Measurements from ENCODE around the gene ANGPTL7. TPM values are rescaled to one million over a fixed set of nuclear protein-coding genes. Genes with fewer than 3 reads are reported as not detected.

The ANGPTL7 gene
- total and polyA plus RNA-seq, 2 of the 8 experiments (the other 6 are each of a cell fraction or from before 2014, with no cell fraction given): not detected

DNA sequence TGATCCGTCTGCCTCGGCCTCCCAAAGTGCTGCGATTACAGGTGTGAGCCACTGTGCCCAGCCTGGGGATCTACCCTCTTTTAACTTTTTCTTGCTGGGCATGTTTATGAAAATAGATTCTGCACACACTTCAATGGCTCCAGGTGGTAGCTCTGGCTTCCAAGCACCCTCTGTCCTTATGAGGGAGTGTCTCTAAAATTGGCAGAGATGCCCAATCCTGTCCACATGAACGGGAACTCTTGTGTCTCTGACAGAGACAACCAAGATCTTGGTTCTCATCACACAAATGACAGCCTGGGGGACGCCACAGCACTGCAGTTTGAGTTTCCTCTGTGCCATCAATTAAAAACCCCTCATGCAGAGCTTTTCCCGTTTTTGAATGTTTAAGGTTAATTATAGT, 43.4 kb upstream of the ANGPTL7 start:
- no peaks in the 10 kb centered on the region for H3K4me1 ChIP-seq (replicated peaks in 1 of 4; ENCODE audit: control insufficient read depth in 3 of 4, insufficient read depth in 4 of 4, low read length in 3 of 4)
- ChIA-PET POLR2A (ENCODE audit: partially characterized antibody) (no interaction called here), CTCF (ENCODE audit: partially characterized antibody) (interaction anchor here (0.7 to 2.0 kb wide), 5 partner anchors 9 to 108 kb away, joined by 3 to 10 read pairs (median 3); no protein-coding TSS in a partner anchor)
- H3K4me2 ChIP-seq (ENCODE audit: insufficient read depth in 1 of 2, low read depth in 2 of 2, low read length in 2 of 2): no peak overlapping the region
- no peaks in the 10 kb centered on the region; the same call in 1 of the 2 replicates for H3K23me2 ChIP-seq (ENCODE audit: low read depth, low read length)
- no peak overlapping the region for H3K4me3 ChIP-seq (ENCODE audit: extremely low read depth in 1 of 4, insufficient read depth in 2 of 4, low read depth in 3 of 4, low read length in 4 of 4)
- peaks cover 15 to 59% (median 43%) of the 10 kb centered on the region in 4 experiments; a peak in 7 of 8 replicates for H3K36me3 ChIP-seq (ENCODE audit: control insufficient read depth in 2 of 4, insufficient read depth in 4 of 4, low read length in 3 of 4)
- TF ChIP-seq TAF1 (IDR thresholded peaks at IDR 0.05; ENCODE audit: low read depth, low read length) (no peak), SP2 (IDR thresholded peaks at IDR 0.05; ENCODE audit: low read length) (no peak), RAD21 (IDR thresholded peaks at IDR 0.05 in 1 of 2, conservative IDR thresholded peaks at IDR 0.05 in 1 of 2; ENCODE audit: low read depth in 2 of 2, low read length in 2 of 2) (no peak), BACH1 (IDR thresholded peaks at IDR 0.05; ENCODE audit: low read length) (no peak), JUND (IDR thresholded peaks at IDR 0.05; ENCODE audit: low read length) (no peak), EGR1 (IDR thresholded peaks at IDR 0.05; ENCODE audit: borderline replicate concordance, low read depth, low read length) (no peak), TEAD4 (IDR thresholded peaks at IDR 0.05; ENCODE audit: low read depth, low read length) (no peak), ZNF274 (IDR thresholded peaks at IDR 0.05; ENCODE audit: borderline replicate concordance, extremely low read depth, low read length) (no peak), SAP30 (IDR thresholded peaks at IDR 0.05; ENCODE audit: insufficient read depth, insufficient replicate concordance, low read length) (no peak), RXRA (IDR thresholded peaks at IDR 0.05; ENCODE audit: insufficient read depth, low read depth, low read length) (no peak), SP1 (IDR thresholded peaks at IDR 0.05; ENCODE audit: low read depth, low read length) (no peak), NRF1 (IDR thresholded peaks at IDR 0.05; ENCODE audit: low read depth, low read length) (no peak), KDM1A (IDR thresholded peaks at IDR 0.05; ENCODE audit: borderline replicate concordance, low read length) (no peak)
- TF ChIP-seq, protein P1, sequence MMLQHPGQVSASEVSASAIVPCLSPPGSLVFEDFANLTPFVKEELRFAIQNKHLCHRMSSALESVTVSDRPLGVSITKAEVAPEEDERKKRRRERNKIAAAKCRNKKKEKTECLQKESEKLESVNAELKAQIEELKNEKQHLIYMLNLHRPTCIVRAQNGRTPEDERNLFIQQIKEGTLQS (IDR thresholded peaks at IDR 0.05; ENCODE audit: insufficient read depth, low read depth, low read length): no peak
- DNase-seq (ENCODE audit: low read depth in 1 of 2, low spot score in 2 of 2) (no peak), FAIRE-seq (no peak)
- no peak overlapping the region for H2BK5ac ChIP-seq (ENCODE audit: low read depth, low read length)
- no peak overlapping the region for H2AK5ac ChIP-seq (ENCODE audit: low read depth, low read length)
- H4K91ac ChIP-seq (replicated peaks; ENCODE audit: insufficient read length, low read length): no peak overlapping the region
- 93% methylated on average over 6 of the region's 6 CpGs; no CpG with 5 or more reads in 1 of the 2 experiments for WGBS, 2 experiments (ENCODE audit: extremely low coverage in 1 of 2, insufficient coverage in 1 of 2, insufficient read length in 1 of 2, insufficient replicate concordance in 2 of 2, low coverage in 1 of 2, low lambda C conversion rate in 2 of 2, missing lambda C conversion rate in 1 of 2)
- no peak overlapping the region for H2BK20ac ChIP-seq (ENCODE audit: low read length)
- no peak overlapping the region for H3K9ac ChIP-seq (replicated peaks in 1 of 4; ENCODE audit: extremely low read depth in 1 of 4, low read depth in 3 of 4, low read length in 3 of 4)
- H3K56ac ChIP-seq (replicated peaks; ENCODE audit: insufficient read length, low read depth, low read length): no peak overlapping the region
- no peak overlapping the region for H3K18ac ChIP-seq (ENCODE audit: extremely low read depth, low read length)
- H3K23ac ChIP-seq (ENCODE audit: insufficient read length): no peak overlapping the region
- no peaks in the 10 kb centered on the region for H3K79me2 ChIP-seq (ENCODE audit: control insufficient read depth in 1 of 2, insufficient read depth in 2 of 2, low read length in 2 of 2)
- no peak overlapping the region for H3K27ac ChIP-seq (ENCODE audit: low read depth, low read length)
- no peak overlapping the region for H2BK120ac ChIP-seq (replicated peaks; ENCODE audit: low read depth, low read length)
- no peaks in the 10 kb centered on the region for H3K9me3 ChIP-seq (ENCODE audit: insufficient read depth in 2 of 2, low read depth in 1 of 2, low read length in 1 of 2)
- no peak overlapping the region for H2BK15ac ChIP-seq (ENCODE audit: low read length)
- H4K5ac ChIP-seq (ENCODE audit: insufficient read length, low read depth, low read length): no peak overlapping the region
- no peak overlapping the region for H2BK12ac ChIP-seq (ENCODE audit: low read depth, low read length)
- no peaks in the 10 kb centered on the region for H3K79me1 ChIP-seq (ENCODE audit: low read depth, low read length)
- no peaks in the 10 kb centered on the region for H3K27me3 ChIP-seq (replicated peaks in 1 of 4; ENCODE audit: control insufficient read depth in 3 of 4, extremely low read depth in 1 of 4, insufficient read depth in 3 of 4, low read length in 3 of 4)
- H3K14ac ChIP-seq (ENCODE audit: insufficient read length): no peak overlapping the region
- H4K20me1 ChIP-seq (replicated peaks in 1 of 2; ENCODE audit: control insufficient read depth in 1 of 2, insufficient read depth in 2 of 2, low read length in 2 of 2): no peaks in the 10 kb centered on the region
- no peak overlapping the region for H4K8ac ChIP-seq (ENCODE audit: extremely low read depth, insufficient read depth, low read length)
- H2AFZ ChIP-seq (ENCODE audit: low read length): no peak overlapping the region
- no peak overlapping the region for H3K4ac ChIP-seq (replicated peaks; ENCODE audit: insufficient read length, low read depth, low read length)

All from H1 (cell line).